Measurements from ENCODE around the gene FASN.
A peak's percentile ranks its signal among the peaks of the same experiment; 100 is the strongest.

FASN gene

DNA sequence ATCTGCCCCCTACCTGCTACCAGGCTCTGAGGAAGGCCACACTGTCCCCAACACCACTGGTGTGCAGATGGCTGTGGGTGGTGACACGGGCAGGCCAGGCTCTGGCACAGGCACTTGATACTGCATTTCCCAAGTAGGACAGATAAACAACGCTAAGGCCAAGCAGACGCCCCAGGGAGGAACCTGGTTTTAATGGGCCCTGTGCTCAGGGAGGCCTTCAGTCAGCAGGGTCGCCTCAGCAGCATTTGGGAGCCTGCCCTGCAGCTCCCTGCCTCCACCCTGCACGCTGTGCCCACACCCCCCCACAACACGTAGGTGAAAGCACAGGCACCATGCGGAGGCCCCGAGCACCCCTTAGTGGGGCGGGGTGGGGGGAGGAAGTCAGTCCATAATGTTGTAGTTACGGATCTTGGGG is 3.3 kb upstream of the FASN start:
- DNase-seq = no peak

DNA sequence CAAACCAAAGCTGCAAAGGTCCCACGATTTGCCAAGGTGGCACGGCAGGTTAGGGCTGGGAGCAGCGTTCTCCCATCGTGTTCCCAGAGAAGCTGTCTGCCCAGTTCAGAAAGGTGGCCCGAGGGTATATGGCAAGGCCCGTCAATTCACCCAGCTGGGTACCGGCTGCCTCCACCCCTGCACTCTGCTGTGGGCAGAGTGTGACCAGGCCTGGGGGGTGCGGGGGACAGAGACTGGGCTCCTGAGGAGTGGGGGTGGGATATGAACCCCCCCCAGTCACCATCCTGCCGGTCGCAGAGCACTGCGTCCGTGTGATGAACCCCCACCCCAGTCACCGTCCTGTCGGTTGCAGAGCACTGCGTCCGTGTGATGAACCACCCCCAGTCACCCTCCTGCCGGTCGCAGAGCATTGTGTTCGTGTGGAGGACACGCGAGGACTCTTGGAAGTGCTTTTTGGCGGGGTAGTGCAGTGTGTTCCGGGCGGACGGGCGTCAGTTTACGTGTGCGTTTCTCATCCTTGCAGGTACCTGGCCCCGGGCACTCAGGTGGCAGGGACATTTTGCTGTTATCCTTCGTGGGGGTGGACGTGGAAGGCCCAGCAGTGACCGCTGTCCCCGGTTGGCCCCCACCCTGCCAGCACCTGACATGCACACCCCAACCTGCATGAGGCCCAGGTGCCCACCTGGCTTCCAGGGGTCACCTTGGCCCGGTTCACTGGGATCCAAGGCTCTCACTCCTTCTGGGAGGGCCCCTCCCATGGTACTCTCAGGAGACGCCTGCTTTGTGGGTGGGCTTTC is 2.7 kb upstream of the FASN start:
- no peak for DNase-seq

DNA sequence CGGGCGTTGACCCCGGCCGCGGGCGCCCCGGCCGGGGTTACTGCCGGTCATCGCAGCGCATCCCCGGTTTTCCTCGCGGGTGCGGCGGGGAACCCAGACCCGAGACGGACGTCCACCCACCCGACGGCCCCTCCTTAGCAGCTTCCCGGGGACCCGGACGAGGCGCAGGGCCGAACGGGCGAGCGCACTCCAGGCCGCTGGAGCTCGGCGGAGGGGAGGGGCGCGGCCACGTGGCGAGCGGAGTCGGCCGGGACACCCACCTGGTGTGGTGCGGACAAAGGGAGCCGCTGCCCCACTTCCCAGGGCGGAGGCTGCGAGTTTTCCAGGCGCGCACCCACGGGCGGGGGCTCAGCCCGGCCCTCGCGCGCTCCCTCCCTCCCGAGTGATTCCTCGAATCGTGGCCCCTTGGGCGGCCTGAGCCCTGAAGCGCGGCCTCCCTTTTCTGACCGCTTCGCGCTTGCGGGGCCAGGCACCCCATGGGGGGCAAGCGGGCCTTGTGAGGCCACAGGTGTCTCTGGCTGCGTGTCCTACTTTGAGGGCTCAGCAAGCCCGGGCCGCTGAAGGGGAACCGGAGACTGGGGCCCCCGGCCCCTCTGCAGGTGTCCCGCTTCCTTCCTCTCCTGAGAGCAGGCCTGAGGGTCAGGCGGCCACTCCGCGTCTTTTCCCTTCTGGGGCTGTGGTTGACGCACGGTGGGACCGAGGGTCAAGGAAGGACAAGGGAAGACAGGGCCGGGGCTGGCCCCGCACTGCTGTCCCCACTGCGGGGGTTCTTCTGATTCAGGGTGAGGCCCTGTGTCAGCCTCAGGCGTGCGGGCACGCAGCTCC is 1.1 kb upstream of the FASN start:
- peak; percentile 60 for DNase-seq

DNA sequence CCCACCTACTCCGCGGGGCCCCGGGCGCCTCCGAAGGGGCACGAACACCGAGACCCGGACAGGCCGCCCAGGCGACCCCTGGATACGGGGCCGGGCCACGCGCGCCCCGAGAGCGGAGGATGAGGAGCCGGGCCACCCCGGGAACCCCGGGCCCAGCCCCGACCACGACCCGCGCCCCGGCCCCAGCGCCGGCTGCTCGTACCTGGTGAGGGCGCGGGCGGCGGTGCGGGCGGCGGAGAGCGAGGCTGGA is 192 bp downstream of the FASN start:
- DNase-seq = no peak

DNA sequence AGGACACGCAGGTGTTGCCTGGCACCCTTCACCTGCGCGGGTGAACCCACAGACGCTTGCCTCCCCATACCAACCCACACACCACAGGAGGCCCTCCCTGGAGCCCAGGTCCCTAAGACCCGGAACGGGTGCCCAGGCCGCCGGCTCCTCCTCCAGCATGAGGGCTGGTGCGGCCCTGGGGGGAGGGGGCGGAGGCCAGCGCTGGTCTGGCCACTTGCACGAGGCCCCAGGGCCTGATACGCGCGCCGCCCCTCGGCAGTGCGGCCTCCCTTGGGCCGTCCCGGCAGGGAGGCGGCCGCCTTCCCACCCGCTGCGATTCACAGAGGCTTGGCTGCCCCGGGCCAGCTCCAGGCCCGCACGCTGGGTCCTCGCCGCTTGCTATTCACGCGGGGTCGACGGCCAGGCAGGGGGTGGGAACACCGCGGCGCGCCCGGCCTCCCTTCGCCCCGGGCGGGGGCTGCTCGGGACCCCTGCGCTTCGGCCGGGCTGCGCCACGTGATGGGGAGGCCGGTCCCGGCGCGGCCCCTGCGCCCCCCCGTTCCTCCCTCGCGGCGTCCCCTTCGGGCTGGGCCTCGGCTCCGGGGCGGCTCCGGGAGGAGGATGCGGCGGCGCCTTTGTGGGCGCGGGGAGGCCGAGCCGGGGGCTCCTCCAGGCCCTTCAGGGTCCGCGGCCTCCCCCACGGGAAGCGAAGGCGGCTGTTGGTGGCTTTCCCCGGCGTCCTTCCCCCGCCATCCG is 685 bp downstream of the FASN start:
- DNase-seq = no peak

DNA sequence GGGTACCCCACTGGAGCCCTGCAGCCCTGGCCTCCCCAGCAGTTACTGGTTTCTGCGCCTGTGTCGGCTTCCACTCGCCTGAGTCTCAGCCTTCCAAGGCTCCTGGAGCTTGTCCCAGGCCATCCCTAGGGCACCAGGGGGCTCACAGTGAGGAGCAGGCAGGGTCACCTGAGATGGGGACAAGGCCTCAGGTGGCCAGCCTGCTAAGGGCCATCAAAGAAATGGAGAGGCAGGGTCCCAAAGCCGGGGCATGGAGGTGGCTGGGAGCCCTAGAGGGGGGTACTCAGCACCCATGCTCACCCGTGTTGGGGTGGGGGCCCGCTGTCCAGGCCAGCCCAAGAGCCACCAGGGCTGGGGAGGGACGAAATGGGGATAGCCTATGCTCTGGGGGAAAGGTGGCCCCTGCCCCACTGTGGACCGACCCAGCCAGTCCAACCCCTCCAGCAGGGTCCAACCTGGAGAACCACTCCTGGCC is 1.3 kb downstream of the FASN start:
- no peak for DNase-seq

DNA sequence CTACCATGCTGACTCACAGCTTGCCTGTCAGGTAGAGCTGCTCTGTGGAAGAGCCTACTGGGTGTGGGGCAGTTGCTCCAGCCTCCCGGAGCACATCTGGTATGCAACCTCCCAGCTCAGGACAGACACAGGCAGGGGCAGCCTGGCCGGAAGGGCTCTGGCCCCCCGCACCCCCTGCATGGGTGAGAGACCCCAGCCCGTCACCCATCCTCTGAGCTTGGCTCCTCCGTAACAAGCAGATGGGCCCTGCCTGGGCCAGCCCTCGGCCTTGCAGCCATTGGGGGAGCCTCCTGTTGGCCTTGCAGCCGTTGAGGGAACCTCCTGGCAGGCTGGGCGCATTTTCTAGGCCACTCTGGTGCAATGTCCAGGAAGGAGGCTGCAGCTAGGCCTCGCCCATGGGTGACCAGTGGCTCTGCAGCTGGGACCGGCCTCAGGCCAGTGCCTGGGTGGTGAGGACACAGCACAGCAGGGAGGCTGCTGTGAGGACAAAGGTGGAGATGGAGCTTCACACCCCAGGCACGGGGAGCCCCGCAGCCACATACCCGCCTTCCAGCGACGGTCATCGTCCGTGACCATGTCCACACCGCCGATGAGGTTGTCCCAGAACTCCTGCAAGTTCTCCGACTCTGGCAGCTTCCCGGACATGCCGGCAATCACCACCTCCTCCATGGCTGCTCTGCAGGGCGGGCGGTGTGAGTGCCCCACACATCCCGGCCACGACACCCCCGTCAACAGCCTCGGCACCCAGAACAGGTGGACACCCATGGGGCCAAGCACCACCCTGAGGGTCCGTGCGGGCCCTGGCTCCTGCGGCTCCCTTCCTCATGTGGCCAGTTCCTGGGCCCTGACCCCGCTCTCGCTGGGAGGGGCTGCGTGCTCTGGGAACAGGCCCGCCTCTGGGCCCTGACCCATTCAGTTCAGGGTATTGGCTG is 2.0 kb downstream of the FASN start:
- DNase-seq = no peak

DNA sequence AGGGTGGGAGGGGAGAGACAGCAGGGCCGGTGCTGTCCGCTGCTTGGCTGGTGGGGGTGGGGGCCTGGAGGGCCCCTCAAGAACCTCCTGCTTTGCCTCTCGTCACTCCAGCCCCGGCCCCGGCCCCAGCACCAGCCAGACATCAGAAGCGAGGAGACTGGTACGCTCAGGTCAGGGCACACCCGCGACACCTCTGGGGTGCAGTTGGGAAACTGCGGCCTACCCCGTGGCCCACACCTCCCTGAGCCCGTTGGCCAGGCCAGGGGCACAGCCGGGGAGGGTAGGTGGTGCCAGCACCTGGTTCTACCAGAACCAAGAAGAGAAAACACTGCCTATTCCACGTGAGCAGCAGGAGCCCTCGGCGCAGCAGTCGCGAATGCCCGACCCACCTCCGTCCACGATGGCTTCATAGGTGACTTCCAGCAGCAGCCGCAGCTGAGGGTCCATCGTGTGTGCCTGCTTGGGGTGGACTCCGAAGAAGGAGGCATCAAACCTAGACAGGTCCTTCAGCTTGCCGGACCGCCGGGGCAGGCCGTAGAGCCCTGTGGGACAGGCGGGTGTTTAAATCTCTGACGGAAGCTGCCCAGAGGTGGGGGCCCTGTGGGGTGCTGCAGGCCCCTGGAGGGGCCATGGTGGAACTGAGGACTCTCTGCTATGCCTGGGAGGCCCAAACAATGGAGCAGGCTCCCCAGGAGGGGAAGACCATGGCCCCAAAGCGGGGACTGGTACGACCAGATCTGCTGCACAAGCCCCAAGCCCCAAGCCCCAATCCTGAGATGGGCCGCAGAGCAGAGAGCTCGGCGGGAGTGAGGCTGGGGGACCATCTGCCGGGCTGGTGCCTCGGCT is 2.9 kb downstream of the FASN start:
- DNase-seq = no peak

DNA sequence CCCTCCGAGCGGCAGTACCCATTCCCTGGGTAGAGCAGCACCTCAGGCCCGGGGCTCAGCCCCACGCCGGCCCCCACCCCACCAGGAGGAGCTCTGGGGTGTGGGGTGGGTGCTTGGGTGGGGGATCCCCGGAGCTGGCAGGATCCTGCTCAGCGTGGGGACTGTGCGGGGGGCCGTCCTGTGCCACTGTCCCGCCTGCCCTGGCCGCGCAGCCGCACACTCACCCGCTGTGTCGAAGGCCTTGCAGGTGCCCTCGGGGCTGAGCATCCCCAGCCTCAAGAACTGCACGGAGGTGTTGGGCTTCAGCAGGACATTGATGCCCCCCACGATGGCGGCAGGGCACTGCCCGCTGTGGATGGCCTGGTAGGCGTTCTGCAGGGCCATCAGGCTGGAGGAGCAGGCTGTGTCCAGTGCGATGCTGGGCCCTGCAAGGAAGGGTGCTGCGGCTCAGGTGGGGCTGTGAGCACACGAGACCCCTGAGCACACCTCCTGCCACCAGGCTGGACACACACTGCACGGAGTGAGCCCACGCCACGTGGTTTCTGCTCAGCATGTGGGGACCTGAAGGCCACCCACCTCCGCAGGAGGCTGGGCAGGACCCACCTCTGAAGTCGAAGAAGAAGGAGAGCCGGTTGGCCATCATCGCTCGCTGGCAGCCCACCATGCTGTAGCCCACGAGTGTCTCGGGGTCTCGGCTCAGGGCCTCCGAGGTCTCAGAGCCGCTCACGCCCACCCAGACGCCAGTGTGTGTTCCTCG is 4.9 kb downstream of the FASN start:
- no peak for DNase-seq

DNA sequence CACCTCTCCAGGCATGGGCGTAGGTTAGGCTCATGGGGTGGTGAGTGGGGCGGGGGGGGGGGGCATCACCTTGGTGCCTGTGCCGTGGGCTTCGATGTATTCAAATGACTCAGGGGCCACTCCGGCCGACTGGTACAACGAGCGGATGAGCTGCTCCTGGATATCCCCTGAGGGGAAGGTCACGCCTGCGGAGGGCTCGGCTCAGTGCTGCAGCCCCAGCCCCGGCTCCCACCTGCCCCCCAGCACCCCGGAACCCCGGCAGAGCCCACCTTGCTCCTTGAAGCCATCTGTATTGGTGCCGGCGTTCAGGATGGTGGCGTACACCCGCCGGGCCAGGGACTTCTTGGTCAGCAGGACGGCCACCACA is 5.4 kb downstream of the FASN start:
- DNase-seq = no peak

DNA sequence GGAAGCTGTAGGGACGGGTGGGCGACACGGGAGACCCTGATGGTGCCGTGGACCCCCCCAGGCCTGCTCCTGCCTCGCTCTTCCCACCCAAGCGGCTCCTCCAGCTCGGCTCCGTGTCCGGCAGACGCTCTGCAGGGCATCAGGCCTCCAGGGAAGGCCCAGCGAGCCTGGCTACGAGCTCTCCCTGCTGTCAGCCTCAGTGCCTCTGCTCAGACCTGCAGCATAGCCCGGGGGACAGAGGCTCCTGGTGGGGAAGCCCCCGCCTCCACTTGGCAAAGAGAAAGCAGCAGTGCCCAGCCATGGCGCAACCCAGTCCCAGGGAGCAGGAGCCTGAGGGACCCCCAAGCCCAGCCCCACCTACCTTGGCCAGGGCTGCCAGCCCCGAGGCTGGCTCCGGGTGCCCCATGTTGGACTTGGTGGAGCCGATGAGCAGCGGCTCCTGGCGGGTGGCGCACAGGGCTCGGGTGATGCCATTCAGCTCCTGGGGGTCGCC is 5.9 kb downstream of the FASN start:
- DNase-seq = no peak

DNA sequence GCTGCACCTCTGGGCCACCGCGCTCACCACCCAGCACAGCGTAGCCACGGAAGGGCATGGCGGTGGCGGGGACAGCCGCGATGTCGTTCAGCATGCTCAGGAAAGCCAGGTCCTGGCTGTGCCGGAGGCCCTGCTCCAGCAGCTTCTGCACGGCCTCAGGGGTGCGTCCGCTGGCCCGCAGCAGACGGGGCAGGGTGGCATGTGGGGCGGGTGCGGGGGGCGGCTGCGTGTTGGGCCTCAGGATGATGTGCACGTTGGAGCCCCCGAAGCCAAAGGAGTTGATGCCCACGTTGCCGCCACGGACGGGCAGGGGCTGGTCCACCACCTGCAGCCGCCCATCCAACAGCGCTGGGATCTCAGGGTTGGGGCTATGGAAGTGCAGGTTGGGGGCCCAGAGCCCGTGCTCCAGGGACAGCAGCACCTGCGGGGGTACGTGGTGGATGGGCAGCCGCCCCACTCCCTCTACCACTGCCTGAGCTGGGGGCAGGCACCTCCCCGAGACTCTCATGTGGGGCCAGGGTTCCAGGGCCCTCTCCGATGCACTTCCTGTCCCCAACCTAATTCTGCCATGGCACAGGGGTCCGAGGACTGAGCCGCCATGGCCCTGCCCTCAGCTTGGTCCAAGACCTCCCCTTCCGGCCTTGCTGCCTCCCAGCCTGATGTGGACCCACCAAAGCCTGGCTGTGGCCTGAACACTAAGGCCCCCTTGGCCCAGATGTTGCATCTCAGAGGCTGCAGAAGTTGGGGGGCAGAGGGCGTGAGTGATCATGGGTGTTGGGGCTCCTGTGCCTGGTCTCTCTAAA is 6.6 kb downstream of the FASN start:
- DNase-seq = no peak

DNA sequence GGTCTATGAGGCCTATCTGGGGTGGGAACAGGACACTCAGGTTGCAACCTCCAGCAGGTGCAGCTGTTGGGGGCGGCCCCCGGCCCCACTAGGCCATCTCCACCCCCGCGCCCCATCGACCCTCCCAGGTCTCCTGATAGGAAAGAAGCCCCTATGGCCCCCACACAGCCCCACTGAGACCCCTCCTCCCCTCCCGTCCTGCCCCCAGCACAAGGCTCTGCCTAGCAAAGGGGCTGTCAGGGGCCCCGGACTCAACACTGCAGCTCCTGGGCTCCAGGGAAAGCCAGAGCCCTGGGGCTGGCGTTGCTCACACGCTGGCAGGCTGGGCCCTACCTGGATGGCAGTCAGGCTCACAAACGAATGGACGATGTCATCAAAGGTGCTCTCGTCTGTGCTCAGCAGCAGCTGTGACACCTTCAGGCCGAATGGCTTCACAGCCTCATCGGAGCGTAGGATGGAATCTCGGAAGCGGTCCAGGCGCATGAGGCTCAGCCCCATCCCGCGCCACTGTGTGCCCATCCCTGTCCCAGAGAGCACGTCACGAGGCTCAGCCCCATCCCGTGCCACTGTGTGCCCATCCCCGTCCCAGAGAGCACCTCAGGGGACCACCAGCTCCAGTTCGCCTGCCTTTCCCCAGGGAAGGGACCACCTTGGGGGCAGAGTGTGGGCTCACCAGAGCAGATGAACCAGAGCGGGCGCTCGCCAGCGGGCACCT is 7.3 kb downstream of the FASN start:
- no peak for DNase-seq

DNA sequence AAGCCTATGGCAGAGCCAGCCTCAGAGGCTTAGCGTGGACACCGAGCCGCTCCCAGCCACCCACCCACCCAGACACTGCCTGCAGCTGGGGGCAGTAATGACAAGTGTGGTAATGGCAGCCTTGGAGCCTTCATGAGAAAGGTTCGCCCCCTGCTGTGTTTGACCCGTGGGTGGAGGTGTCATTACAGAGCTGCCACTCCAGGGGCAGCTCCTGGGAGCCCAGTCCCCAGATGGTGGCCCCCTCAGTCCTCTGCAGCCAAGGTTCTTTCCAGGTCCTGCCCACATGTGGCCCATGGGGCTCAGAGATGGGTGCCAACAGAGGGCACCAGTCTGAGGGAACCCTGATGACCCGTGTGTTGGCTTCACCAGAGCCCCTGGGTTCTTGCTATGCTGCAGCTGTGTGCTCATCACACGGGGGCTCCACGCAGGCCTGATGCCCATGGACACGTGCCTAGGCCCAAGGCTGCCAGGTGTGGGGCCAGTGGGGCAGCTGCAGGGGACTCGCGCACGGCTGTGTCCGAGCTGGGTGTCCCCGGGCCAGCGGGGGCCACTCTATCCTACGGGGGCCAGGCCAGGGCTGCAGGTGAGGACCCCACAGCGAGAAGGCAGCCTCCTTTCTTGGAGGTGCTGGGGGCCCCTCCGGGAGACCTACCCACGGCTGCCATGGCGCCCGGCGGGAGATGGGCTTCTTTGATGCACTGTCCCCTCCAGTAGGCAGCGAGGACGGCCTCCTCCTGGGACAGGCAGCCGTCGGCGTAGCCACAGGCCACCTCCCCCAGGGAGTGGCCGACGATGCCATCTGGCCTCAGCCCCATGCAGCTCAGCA is 8.1 kb downstream of the FASN start:
- no peak for DNase-seq

DNA sequence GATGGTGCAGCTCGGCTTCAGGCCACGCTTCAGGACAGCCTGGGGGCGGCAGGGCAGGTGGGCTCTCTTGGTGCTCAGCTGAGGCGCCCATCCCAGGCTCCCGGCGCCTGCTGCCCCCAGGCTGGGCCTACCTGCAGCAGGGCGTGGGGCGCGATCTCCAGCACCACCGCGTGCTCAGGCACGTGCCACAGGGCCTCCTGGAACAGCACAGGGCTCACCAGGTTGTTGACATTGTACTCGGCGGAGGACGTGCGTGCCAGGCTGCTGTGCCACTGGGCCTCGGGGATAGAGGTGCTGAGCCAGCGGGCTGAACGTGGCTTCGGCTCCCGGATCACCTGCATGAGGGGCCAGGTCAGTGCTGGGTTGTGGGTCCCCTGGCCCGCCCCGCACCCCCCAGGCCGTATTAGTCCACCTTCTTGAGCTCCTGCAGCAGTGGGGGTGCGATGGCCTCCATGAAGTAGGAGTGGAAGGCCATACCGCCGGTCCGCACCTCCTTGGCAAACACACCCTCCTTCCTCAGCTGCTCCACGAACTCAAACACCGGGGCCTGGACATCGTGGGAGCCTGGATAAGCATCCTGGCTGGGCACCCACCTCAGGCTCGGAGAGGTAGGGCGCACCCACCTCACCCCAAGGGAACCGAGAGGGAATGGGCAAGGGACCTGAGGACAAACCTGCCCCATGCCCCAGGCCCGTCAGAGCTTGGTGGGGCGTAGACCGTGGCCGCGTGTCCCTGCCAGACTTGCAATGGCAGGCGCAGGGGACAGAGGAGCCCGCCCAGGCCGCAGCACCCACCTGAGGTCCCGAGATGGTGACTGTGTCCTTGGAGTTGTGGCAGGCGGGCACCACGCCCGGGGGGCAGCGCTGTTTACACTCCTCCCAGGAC is 9.0 kb downstream of the FASN start:
- no peak for DNase-seq

DNA sequence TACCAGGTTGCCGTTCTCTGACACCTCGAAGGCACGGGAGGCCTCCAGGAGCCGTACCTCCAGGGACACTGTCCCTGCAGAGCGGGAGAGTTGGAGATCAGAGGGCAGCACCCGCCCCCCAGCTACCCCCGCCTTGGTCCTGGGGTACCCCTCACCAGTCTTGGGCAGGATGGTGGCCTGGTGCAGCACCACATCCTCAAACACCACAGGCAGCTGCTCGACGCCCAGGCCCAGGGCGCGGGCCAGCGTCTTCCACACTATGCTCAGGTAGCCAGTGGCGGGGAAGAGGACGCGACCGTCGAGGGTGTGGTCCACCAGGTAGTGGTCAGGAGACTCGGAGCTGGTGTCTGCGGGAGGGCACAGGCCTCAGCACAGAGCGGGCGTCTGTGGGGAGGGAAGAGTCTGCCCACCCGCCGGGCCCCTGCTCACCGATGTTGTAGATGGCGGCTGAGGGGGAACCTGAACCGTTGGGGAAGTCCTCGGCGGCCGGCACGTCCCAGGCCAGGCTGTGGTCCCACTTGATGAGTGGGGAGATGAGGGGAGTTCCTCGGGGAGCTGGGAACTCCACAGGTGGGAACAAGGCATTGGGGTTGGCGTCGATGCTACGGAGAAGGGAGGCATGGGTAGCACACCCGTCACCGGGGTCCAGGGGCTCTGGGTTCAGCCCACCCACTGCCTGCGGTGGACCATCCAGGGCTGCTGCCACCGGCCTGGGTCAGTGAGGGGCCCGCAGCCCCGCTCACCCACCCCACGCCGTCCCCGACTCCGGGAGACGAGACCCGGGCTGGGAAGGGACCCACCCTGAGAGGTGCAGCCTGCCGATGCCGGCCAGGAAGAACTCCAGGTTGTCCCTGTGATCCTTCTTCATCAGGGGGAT is 9.8 kb downstream of the FASN start:
- no peak for DNase-seq

Data from NCI-H526 treated with DMSO at 0.1 percent for 48 hours (cell line).